Stomach (tissue), 9 donors: ENCODE data around the gene ADCY5. TPM values are rescaled to one million over a fixed set of nuclear protein-coding genes. Genes with fewer than 3 reads are reported as not detected.

Experiments
- DNase-seq, 2 donors: peaks; one replicate each; pipeline versions ENCODE4 v3.0.0 to v3.0.0-alpha.2; 2013 to 2019
- H3K27ac ChIP-seq, 5 donors: fragments of 200-600 bp in 4 of 5; sonication (generic) in 4 of 5; one replicate each; pipeline ENCODE4 v1.5.1; 2013 to 2019; ENCODE audit warnings: mild to moderate bottlenecking in 1 of 5, moderate library complexity in 1 of 5
- H3K27me3 ChIP-seq, 3 donors: fragments of 200-600 bp; sonication (generic); one replicate each; pipeline ENCODE4 v1.5.1; 2017 to 2019; ENCODE audit warnings: mixed run types in 1 of 3
- H3K36me3 ChIP-seq, 4 donors: fragments of 200-600 bp; sonication (generic); 1 replicate in 3 of 4; 2 replicates in 1 of 4; pipeline ENCODE4 v1.5.1; 2016 to 2019
- H3K4me1 ChIP-seq, 4 donors: fragments of 200-600 bp; sonication (generic); one replicate each; pipeline ENCODE4 v1.5.1; 2016 to 2019
- H3K4me3 ChIP-seq, 4 donors: fragments of 200-600 bp; sonication (generic) in 3 of 4; one replicate each; pipeline ENCODE4 v1.5.1; 2016 to 2019; ENCODE audit warnings: mild to moderate bottlenecking in 1 of 4
- H3K9me3 ChIP-seq, 4 donors: fragments of 200-600 bp; sonication (generic); one replicate each; pipeline ENCODE4 v1.5.1; 2016 to 2019
- EP300 ChIP-seq: sonication (generic); formaldehyde crosslinking; IDR thresholded peaks from one replicate; pipeline ENCODE4 v1.6.1; 2017; ENCODE audit warnings: antibody characterized with exemption
- POLR2A ChIP-seq, 4 donors: fragments of 450-650 bp; IDR thresholded peaks; one replicate each; pipeline ENCODE4 v1.6.1; 2016; ENCODE audit warnings: antibody characterized with exemption in 4 of 4, control low read depth in 2 of 4, mild to moderate bottlenecking in 1 of 4, moderate library complexity in 1 of 4
- POLR2AphosphoS5 ChIP-seq, 3 donors: sonication (generic); formaldehyde crosslinking; IDR thresholded peaks; one replicate each; pipeline ENCODE4 v1.6.1; 2016; ENCODE audit warnings: antibody characterized with exemption in 3 of 3
- WGBS, 5 donors: extraction: QIAGEN DNeasy Blood & Tissue Kit in 3 of 5; methylation state at CpG; one replicate each; pipeline versions ENCODE4 v1.1.5 to v1.1.7; 2013 to 2018; 5-methylcytosine and 5-hydroxymethylcytosine counted together
- intact Hi-C: fragments of 100-400 bp; cut with DNase I; formaldehyde crosslinking; loops from one replicate; pipeline ENCODE4 v1.15.1; 2023; ENCODE audit warnings: low total_unique reads
- polyA plus RNA-seq, 3 donors: library from polyadenylated mRNA; stranded (reverse); fragments of 200-250 nt; gene quantifications; one replicate each; pipeline ENCODE4 v1.2.3, GENCODE V29; 2013
- total RNA-seq, 5 donors: library from RNA; depleted of rRNA; stranded (reverse); fragments of >200 nt; gene quantifications; one replicate each; pipeline versions ENCODE4 v1.1.0 to v1.2.3, GENCODE V29; 2014 to 2016
- TF ChIP-seq, protein P1 (sequence below), 7 experiments: fragments of 450-650 bp in 4 of 7; fragments of 200-600 bp in 3 of 7; sonication (generic) in 3 of 7; IDR thresholded peaks; one replicate each; pipeline ENCODE4 v1.5.1; 2016 to 2019; ENCODE audit warnings: antibody characterized with exemption in 7 of 7, control low read depth in 2 of 7, mild to moderate bottlenecking in 1 of 7
- donor health status: healthy with polysubstance abuse.
- donor health status: Bipolar disorder and iron deficiency.
- donor health status: healthy.

ADCY5 gene
- total and polyA plus RNA-seq, 8 donors, result 1.8 to 79.9 (median 16.3) TPM

DNA sequence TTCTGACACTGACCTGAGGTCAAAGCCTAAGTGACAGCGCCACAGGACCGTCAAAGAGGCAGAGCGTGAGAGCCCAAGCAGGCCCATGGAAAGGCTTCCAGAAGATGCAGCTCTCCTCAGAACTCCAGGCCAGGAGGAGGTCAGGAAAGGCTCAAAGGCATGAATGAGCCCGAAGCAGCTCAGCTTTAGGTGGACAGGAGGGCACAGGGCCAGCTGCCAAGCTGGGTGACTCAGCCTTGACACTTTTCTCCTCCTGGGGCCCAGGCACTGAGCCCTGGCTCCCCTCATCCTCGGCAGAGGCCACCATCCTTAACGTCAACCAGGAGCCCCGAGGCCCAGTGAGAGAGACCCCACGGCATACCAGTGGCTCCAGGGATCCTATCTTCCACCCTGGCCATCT is 62.9 kb downstream of the ADCY5 start:
- intact Hi-C loops, result no loop called here
- no peak for DNase-seq
- no peaks in the 10 kb centered on the region for H3K36me3 ChIP-seq
- peak overlapping the region; percentile 12 to 89 (median 79) for H3K27ac ChIP-seq
- no peak for TF ChIP-seq EP300
- TF ChIP-seq POLR2AphosphoS5 (IDR thresholded peaks at IDR 0.05), result peak in 1 of 3 donors; percentile 50
- 46 to 67% (median 60%) methylated on average over 6 to 8 of the region's 8 CpGs for WGBS, 5 donors
- peaks cover 4 to 86% (median 42%) of the 10 kb centered on the region in 4 donors for H3K4me1 ChIP-seq
- H3K27me3 ChIP-seq, result peaks cover 0 to 3% (median 0%) of the 10 kb centered on the region in 3 donors
- H3K4me3 ChIP-seq, result no peak overlapping the region
- no peaks in the 10 kb centered on the region for H3K9me3 ChIP-seq

DNA sequence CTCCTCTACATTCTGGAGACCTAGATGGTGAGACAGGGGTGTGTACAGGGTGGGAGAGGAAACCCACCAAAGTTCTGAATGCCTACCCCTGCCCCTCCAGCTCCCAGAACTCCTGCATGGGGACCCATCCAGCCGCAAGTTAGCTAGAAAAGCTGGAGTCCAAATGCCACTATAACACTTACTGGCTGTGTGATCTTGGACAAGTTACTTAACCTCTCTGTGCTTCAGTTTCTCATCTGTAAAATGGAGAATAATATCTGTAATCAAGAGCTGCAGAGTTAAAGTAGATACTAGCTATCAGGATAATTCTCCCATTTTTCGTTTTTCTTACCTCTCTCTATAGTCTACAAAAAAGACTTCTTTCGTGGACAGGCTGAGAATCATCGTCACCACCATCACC is 63.4 kb downstream of the ADCY5 start:
- Histone ChIP-seq H3K27me3 (peaks cover 0 to 3% (median 0%) of the 10 kb centered on the region in 3 donors), H3K4me1 (peaks cover 4 to 85% (median 42%) of the 10 kb centered on the region in 4 donors), H3K27ac (peak overlapping the region in 4 of 5 donors; percentile 76 to 89 (median 80)), H3K36me3 (no peaks in the 10 kb centered on the region), H3K9me3 (no peaks in the 10 kb centered on the region), H3K4me3 (no peak overlapping the region)
- WGBS, 5 donors, result 75 to 91% (median 84%) methylated on average over 4 of the region's 4 CpGs
- DNase-seq, result no peak
- intact Hi-C loops, result no loop called here
- TF ChIP-seq POLR2A (IDR thresholded peaks at IDR 0.05) (no peak), EP300 (no peak), POLR2AphosphoS5 (IDR thresholded peaks at IDR 0.05) (no peak)
- TF ChIP-seq, protein P1, sequence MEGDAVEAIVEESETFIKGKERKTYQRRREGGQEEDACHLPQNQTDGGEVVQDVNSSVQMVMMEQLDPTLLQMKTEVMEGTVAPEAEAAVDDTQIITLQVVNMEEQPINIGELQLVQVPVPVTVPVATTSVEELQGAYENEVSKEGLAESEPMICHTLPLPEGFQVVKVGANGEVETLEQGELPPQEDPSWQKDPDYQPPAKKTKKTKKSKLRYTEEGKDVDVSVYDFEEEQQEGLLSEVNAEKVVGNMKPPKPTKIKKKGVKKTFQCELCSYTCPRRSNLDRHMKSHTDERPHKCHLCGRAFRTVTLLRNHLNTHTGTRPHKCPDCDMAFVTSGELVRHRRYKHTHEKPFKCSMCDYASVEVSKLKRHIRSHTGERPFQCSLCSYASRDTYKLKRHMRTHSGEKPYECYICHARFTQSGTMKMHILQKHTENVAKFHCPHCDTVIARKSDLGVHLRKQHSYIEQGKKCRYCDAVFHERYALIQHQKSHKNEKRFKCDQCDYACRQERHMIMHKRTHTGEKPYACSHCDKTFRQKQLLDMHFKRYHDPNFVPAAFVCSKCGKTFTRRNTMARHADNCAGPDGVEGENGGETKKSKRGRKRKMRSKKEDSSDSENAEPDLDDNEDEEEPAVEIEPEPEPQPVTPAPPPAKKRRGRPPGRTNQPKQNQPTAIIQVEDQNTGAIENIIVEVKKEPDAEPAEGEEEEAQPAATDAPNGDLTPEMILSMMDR (IDR thresholded peaks at IDR 0.05), result no peak

- Histone ChIP-seq H3K27me3 (peaks cover 0 to 3% (median 0%) of the 10 kb centered on the region in 3 donors), H3K4me1 (peaks cover 4 to 85% (median 42%) of the 10 kb centered on the region in 4 donors), H3K9me3 (no peaks in the 10 kb centered on the region), H3K36me3 (no peaks in the 10 kb centered on the region), H3K27ac (peak overlapping the region in 4 of 5 donors; percentile 76 to 89 (median 80)), H3K4me3 (no peak overlapping the region)
- intact Hi-C loops, result no loop called here
- WGBS, 5 donors, result 27 to 43% (median 33%) methylated on average over 9 of the region's 9 CpGs
- TF ChIP-seq POLR2A (IDR thresholded peaks at IDR 0.05) (no peak), POLR2AphosphoS5 (IDR thresholded peaks at IDR 0.05) (peak; percentile 55 to 91 (median 77)), EP300 (peak; percentile 98)
- TF ChIP-seq, protein P1 (IDR thresholded peaks at IDR 0.05), result no peak
- DNase-seq, result peak in 1 of 2 donors; percentile 82
These were observed 63.9 kb downstream of the ADCY5 start for GRCh38 chr3:123385001-123385401.

- Histone ChIP-seq H3K36me3 (no peaks in the 10 kb centered on the region), H3K27ac (peak overlapping the region in 4 of 5 donors; percentile 76 to 89 (median 80)), H3K4me1 (peaks cover 4 to 85% (median 41%) of the 10 kb centered on the region in 4 donors), H3K27me3 (peaks cover 0 to 3% (median 0%) of the 10 kb centered on the region in 3 donors), H3K9me3 (no peaks in the 10 kb centered on the region), H3K4me3 (no peak overlapping the region)
- intact Hi-C loops, result no loop called here
- 62 to 86% (median 82%) methylated on average over 7 to 8 of the region's 8 CpGs for WGBS, 5 donors
- DNase-seq, result no peak
- TF ChIP-seq POLR2A (IDR thresholded peaks at IDR 0.05), result no peak
- TF ChIP-seq, protein P1 (IDR thresholded peaks at IDR 0.05), result no peak
- no peak for TF ChIP-seq EP300
- no peak for TF ChIP-seq POLR2AphosphoS5 (IDR thresholded peaks at IDR 0.05)
These were observed 64.6 kb downstream of the ADCY5 start for GRCh38 chr3:123384256-123384655.
